Activated naive CD8-positive, alpha-beta T cell treated with anti-CD3 and anti-CD28 coated beads, Interleukin-2, amount 10 ng/mL, durations not matched to agents 7 days and 5 days (primary cell): ENCODE results near the gene TNIP1. TPM values are rescaled to one million over a fixed set of nuclear protein-coding genes. Genes with fewer than 3 reads are reported as not detected.
A peak's percentile ranks its signal among the peaks of the same experiment; 100 is the strongest.

Experiments
- ATAC-seq: fragments of 150-1000 bp; cut with Tn5 transposase; one replicate; pipeline ENCODE4 v1.10.0; 2021; ENCODE audit warnings: low read depth, moderate library complexity
- POLR2A ChIA-PET: fragments of 350-600 bp; sonication (Branson Sonifier 250); formaldehyde crosslinking; loops from one replicate; lab custom pipeline; 2021; ENCODE audit warnings: antibody characterized with exemption; lab: Charles Lee
- DNase-seq: peaks from one replicate; pipeline ENCODE4 v3.0.0; 2021
- H3K27ac Mint-ChIP-seq: one replicate; pipeline ENCODE4 v1.8.0; 2022; ENCODE audit warnings: mild to moderate bottlenecking, mixed read lengths
- H3K27me3 Mint-ChIP-seq: one replicate; pipeline ENCODE4 v1.8.0; 2022; ENCODE audit warnings: mild to moderate bottlenecking, moderate library complexity, mixed read lengths
- H3K36me3 Mint-ChIP-seq: one replicate; pipeline ENCODE4 v1.8.0; 2021; ENCODE audit warnings: mild to moderate bottlenecking, mixed read lengths
- H3K4me1 Mint-ChIP-seq: one replicate; pipeline ENCODE4 v1.8.0; 2021; ENCODE audit warnings: mixed read lengths
- H3K4me3 Mint-ChIP-seq: one replicate; pipeline ENCODE4 v1.8.0; 2022; ENCODE audit warnings: mild to moderate bottlenecking, moderate library complexity, mixed read lengths
- H3K9me3 Mint-ChIP-seq: one replicate; pipeline ENCODE4 v1.8.0; 2021; ENCODE audit warnings: mixed read lengths
- total RNA-seq, 2 experiments: library from RNA; stranded (reverse); gene quantifications; one replicate each; pipeline ENCODE4 v1.2.3, GENCODE V29; 2021

Gene TNIP1
- total RNA-seq, 2 experiments from 2014 or later: 172 to 176 TPM

DNA sequence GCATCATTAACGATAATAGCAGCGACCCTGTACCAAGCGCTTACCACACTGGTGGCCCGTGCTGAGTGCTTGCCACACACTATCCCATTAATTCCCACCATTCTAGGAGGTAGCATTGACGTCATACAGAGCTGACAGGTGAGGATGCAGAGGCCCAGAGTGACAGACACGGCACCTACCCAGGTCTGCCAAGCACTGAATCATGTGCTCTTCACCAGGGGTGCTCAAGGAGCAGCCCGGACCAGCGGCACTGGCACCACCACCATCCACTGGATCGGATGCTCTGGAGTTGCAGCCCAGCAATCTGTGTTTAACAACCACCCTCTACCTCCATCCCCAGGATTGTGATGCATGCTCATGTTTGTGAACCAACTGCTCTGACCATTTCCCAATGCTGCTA lies 3.4 kb downstream of the TNIP1 start:
- POLR2A ChIA-PET: no interaction called here

GRCh38 chr5:151076616-151077015 lies 4.2 kb downstream of the TNIP1 start:
- H3K27me3 Mint-ChIP-seq: no peaks in the 10 kb centered on the region
- POLR2A ChIA-PET: no interaction called here
- H3K36me3 Mint-ChIP-seq: peaks cover 40% of the 10 kb centered on the region
- no peak overlapping the region for H3K4me3 Mint-ChIP-seq
- no peak for ATAC-seq
- no peak for DNase-seq
- no peaks in the 10 kb centered on the region for H3K9me3 Mint-ChIP-seq
- H3K4me1 Mint-ChIP-seq: peaks cover 49% of the 10 kb centered on the region
- H3K27ac Mint-ChIP-seq: peak overlapping the region; percentile 66

More for the DNA sequence above, 3.4 kb downstream of the TNIP1 start:
- Mint-ChIP-seq H3K4me3 (no peak overlapping the region), H3K36me3 (peaks cover 36% of the 10 kb centered on the region), H3K27ac (no peak overlapping the region), H3K27me3 (no peaks in the 10 kb centered on the region), H3K9me3 (no peaks in the 10 kb centered on the region), H3K4me1 (peaks cover 48% of the 10 kb centered on the region)
- no peak for ATAC-seq
- no peak for DNase-seq

DNA sequence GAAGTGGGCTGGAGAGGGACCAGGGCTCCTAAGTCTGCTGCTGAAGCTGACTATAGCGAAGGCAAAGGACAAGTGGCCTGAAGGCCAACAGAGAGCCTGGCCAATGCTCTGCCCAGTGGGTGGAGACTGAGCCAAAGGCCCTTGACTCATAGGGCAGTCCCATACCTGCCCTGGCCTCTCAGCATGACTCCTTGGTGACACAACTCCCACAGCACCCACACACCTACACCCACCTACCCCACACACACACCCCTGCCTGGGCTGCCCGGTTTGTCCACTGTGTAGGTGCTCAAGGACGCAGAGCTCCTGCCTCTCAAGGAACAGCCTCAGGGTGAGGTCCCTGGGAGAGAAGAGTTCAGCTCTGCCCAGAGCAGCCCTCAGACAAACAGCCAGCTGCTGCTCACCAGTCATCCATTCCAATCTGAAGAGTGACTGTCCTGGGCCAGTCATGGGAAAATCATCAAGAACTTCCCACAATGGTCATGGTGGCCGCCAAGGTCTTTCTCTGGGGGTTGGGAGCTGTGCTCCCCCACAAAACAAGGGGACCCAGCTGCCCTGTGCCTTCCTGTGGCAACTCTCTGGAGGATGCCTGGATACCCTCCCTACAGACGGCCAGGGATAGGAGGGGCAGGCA lies 5.0 kb downstream of the TNIP1 start:
- Mint-ChIP-seq H3K4me3 (no peak overlapping the region), H3K9me3 (no peaks in the 10 kb centered on the region), H3K4me1 (peaks cover 55% of the 10 kb centered on the region), H3K36me3 (peaks cover 43% of the 10 kb centered on the region), H3K27me3 (no peaks in the 10 kb centered on the region), H3K27ac (peak overlapping the region; percentile 66)
- ATAC-seq (no peak), DNase-seq (no peak)
- POLR2A ChIA-PET: no interaction called here

DNA sequence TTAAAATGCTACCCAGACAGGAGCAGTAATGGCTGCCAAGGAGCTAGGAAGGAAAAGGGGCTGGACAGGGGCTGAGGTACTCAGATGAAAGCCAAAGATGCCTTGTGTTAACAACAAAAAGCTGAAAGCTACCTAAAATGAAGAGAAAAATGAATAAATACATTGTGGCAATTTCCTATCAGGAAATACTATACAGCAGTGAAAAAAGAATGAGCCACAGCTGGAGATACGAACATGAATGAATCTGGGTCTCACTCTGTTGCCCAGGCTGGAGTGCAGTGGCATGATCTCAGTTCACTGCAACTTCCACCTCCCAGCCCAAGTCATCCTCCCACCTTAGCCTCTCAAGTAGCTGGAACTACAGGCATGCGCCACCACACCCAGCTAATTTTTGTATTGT lies 6.3 kb downstream of the TNIP1 start:
- Mint-ChIP-seq H3K9me3 (no peaks in the 10 kb centered on the region), H3K27ac (no peak overlapping the region), H3K27me3 (no peaks in the 10 kb centered on the region), H3K4me1 (peaks cover 63% of the 10 kb centered on the region), H3K36me3 (peaks cover 43% of the 10 kb centered on the region), H3K4me3 (no peak overlapping the region)
- POLR2A ChIA-PET: interaction anchor here (0.9 kb wide), 1 partner anchor 923 kb away, joined by 5 read pairs; no protein-coding TSS in a partner anchor
- ATAC-seq: no peak
- DNase-seq: no peak

DNA sequence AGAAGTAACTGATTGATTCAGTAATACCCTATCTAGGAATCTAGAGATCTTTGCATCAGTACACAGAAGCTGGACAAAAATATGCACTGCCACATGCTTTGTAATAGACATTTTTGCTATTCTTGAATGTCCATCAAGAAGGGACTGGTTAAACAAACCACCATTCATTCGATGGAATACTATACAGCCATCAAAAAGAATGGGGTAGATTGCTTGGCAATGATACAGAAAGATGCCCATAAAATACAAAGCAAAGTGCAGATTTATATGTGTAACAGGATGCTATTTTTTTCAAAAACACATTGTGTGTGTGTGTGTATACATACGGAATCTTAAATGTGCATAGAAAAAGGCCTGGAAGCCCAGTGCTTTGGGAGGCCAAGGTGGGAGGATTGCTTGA lies 7.6 kb downstream of the TNIP1 start:
- POLR2A ChIA-PET: no interaction called here
- Mint-ChIP-seq H3K4me3 (no peak overlapping the region), H3K27me3 (no peaks in the 10 kb centered on the region), H3K27ac (no peak overlapping the region), H3K36me3 (peaks cover 44% of the 10 kb centered on the region), H3K9me3 (no peaks in the 10 kb centered on the region), H3K4me1 (peaks cover 64% of the 10 kb centered on the region)
- no peak for ATAC-seq
- no peak for DNase-seq

DNA sequence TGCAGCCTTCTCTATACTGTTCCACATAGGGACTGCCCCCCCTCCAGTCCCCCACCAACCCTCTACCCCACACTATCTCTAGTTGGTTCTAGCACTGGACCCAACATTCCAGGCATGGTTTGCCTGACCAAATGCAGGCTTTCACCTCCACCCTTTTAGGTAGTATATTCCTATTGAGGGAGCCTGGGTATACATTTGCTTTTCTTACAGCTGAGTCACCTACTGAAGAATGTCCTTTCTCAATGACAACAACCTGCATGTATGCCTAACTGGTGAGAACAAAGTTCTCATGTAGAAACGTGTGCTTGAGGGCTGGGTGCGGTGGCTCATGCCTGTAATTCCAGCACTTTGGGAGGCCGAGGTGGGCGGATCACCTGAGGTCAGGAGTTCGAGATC lies 8.2 kb downstream of the TNIP1 start:
- DNase-seq (no peak), ATAC-seq (no peak)
- no peaks in the 10 kb centered on the region for H3K27me3 Mint-ChIP-seq
- H3K4me3 Mint-ChIP-seq: no peak overlapping the region
- peak overlapping the region; percentile 53 for H3K27ac Mint-ChIP-seq
- H3K9me3 Mint-ChIP-seq: no peaks in the 10 kb centered on the region
- H3K36me3 Mint-ChIP-seq: peaks cover 45% of the 10 kb centered on the region
- POLR2A ChIA-PET: no interaction called here
- H3K4me1 Mint-ChIP-seq: peaks cover 64% of the 10 kb centered on the region

DNA sequence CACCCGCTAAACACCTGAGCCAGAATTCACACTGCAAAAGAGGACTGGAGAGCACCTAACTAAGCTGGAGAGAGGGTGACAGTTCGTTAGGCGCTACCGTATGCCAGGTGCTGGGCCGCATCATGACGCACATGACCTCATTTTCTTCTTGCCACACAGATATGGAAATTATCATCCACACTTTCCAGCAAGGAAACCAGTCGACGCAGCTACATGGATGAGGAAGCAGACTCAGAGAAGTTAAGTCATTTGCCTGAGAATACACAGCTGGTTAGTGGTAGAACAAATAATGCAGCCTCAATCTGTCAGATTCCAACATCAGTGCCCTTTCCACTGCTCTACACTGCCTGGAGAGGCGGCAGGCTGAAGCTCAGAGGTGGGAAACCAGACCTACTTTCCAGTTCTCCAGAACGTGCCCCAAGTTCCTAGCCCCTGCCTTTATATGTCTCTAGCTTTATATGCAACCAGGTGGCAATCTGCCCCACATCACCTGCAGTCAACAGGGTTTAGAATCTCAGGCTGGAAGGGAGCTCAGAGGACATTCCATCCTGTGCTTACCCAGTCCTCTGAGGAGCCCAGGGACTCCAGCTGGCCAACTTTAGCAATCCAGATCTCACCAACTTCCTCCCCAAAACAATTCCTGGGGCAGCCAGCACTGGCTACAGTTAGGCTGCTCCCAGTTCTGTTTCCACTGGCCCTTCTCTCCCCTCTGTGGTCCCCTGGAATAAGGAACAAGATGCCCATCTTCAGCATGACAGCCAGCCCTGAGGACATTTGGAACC lies 8.8 kb downstream of the TNIP1 start:
- Mint-ChIP-seq H3K27ac (peak overlapping the region; percentile 53), H3K36me3 (peaks cover 50% of the 10 kb centered on the region)

DNA sequence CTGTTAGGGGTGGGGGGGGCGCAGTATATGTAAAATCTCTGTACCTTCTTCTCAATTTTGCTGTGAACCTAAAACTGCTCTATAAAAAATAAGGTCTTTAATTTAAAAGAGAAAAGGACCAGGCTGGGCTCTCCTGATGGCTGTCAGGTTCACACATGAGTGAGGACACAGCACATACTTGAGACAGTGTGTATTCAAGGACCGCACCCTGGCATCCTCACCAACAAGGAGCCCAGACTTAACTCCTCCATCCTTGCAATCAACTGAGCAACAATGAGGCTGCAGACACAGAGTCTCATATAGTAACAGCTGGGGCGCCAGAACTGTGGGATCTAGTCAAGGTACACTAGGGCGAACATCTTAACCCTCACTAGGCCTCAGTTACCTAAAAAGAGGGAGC lies 9.8 kb downstream of the TNIP1 start:
- H3K4me1 Mint-ChIP-seq: peaks cover 55% of the 10 kb centered on the region
- no peak overlapping the region for H3K27ac Mint-ChIP-seq
- H3K4me3 Mint-ChIP-seq: no peak overlapping the region
- no peaks in the 10 kb centered on the region for H3K9me3 Mint-ChIP-seq
- H3K36me3 Mint-ChIP-seq: peaks cover 41% of the 10 kb centered on the region
- POLR2A ChIA-PET: interaction anchor here (0.6 to 1.0 kb wide), 2 partner anchors 18 to 590 kb away, joined by 3 read pairs; no protein-coding TSS in a partner anchor
- no peaks in the 10 kb centered on the region for H3K27me3 Mint-ChIP-seq
- DNase-seq (no peak), ATAC-seq (no peak)

More for the DNA sequence above, 8.8 kb downstream of the TNIP1 start:
- no peak overlapping the region for H3K4me3 Mint-ChIP-seq
- H3K4me1 Mint-ChIP-seq: peaks cover 63% of the 10 kb centered on the region
- POLR2A ChIA-PET: interaction anchor here (1.0 kb wide), 1 partner anchor 17 kb away, joined by 3 read pairs; no protein-coding TSS in a partner anchor
- H3K9me3 Mint-ChIP-seq: no peaks in the 10 kb centered on the region
- DNase-seq (no peak), ATAC-seq (no peak)
- H3K27me3 Mint-ChIP-seq: no peaks in the 10 kb centered on the region

GRCh38 chr5:151070449-151070848 lies 10.4 kb downstream of the TNIP1 start:
- H3K27ac Mint-ChIP-seq: no peak overlapping the region
- H3K4me3 Mint-ChIP-seq: no peak overlapping the region
- no peaks in the 10 kb centered on the region for H3K9me3 Mint-ChIP-seq
- DNase-seq: no peak
- peaks cover 57% of the 10 kb centered on the region for H3K4me1 Mint-ChIP-seq
- POLR2A ChIA-PET: interaction anchor here (1.1 kb wide), 1 partner anchor 9 kb away, joined by 4 read pairs; no protein-coding TSS in a partner anchor
- no peaks in the 10 kb centered on the region for H3K27me3 Mint-ChIP-seq
- ATAC-seq: no peak
- H3K36me3 Mint-ChIP-seq: peaks cover 37% of the 10 kb centered on the region

DNA sequence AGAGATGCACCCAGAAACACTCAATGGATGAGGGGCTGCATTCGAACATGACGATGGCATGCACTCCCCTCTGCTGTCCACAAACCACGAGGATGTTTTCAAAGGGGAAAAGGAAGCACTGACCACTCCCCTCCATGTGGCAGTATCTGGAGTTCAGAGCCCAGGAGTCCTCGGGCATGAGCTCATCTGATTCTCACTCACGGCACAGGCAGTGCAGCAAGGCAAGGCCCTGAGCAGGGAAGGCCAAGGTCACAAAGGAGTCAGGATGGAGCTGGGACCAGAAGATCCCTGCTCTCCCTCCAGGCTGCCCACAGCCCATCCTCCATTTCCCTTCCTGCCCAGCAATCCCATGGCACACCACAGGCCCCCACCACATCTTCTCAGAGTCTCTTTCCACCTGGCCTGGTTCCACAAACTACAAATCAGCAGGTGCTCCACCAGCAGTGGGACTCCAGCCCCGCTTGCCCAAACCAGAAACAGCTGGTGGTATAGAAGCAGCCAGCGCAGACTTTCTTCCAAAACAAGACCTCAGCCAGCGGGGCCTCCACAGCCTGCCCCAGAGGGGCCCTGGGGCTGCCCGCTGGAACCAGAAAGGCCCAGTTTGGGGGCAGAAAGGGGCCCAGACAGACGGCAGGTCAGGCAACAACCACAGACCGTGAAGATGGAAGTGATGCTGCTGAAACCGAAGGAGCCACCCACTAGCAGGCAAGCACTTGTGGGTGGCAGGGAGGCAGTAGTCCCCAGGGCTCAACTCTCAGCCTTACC lies 12.2 kb downstream of the TNIP1 start:
- H3K27ac Mint-ChIP-seq: peak overlapping the region; percentile 61
- ATAC-seq: peak; percentile 66
- peak overlapping the region; percentile 55 for H3K4me3 Mint-ChIP-seq
- POLR2A ChIA-PET: no interaction called here
- H3K4me1 Mint-ChIP-seq: peaks cover 55% of the 10 kb centered on the region
- H3K9me3 Mint-ChIP-seq: no peaks in the 10 kb centered on the region
- no peak for DNase-seq
- peaks cover 27% of the 10 kb centered on the region for H3K36me3 Mint-ChIP-seq
- H3K27me3 Mint-ChIP-seq: no peaks in the 10 kb centered on the region

DNA sequence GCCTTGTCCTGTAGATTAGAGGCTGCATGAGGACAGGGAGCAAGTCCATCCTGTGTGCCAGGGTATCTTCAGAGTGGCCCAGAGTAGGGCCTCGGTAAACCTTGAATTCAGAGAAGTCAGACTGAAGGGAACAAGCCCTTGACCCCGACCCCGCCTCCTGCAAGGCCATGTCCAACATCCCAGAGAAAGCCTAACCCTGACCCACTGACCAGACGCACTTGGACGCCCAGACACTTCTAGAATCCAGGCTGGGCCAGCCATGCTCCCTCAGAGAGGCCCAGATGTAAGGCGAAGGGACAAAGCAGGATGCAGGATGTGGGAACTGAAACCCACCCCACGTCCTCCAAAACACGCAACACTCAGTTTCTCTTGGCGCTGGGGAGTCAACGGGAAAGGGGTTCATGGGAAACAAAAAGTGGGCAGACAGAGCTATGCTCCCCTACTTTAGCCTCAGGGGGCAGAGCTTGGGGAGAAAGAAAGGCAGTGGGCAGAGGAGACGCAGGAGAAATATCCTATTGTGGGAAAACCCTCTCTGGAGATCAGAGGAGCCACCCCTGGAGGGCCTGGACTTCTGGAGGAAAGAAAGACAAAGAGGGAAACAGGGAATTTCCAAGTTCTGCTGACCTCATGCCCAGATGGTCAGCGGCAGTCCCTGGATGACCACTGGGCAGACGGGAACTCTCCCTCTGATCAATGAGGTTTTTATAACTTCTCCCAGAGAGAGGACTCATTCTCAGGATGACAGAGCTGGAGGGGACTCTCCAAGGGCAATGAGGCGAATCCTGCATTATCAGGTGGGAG lies 13.0 kb downstream of the TNIP1 start:
- Mint-ChIP-seq H3K9me3 (no peaks in the 10 kb centered on the region), H3K27me3 (no peaks in the 10 kb centered on the region), H3K27ac (peak overlapping the region; percentile 61), H3K4me1 (peaks cover 57% of the 10 kb centered on the region), H3K4me3 (peak overlapping the region; percentile 55), H3K36me3 (peaks cover 25% of the 10 kb centered on the region)
- no peak for ATAC-seq
- POLR2A ChIA-PET: no interaction called here
- DNase-seq: no peak

DNA sequence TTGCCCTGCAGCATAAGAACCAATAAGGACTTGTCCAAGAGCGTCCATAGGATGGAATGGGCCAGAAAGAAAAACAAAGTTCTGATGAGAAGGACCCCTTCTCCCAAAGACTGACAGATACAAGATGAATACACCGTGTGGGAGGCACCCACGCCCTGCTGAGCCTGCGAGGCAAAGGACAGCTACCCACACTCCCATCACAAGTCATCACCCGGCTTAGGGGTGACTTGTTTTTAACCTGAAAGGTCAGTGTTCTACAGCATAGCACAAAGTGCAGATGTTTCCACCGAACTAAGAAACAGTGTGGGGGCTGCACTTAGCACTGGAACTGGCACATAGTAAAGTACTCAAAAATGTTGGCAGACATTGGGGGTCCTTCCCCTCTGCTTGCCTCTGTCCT lies 13.9 kb downstream of the TNIP1 start:
- H3K27me3 Mint-ChIP-seq: no peaks in the 10 kb centered on the region
- POLR2A ChIA-PET: no interaction called here
- peaks cover 25% of the 10 kb centered on the region for H3K36me3 Mint-ChIP-seq
- ATAC-seq (no peak), DNase-seq (no peak)
- H3K9me3 Mint-ChIP-seq: no peaks in the 10 kb centered on the region
- peak overlapping the region; percentile 22 for H3K27ac Mint-ChIP-seq
- H3K4me1 Mint-ChIP-seq: peaks cover 51% of the 10 kb centered on the region
- H3K4me3 Mint-ChIP-seq: no peak overlapping the region

GRCh38 chr5:151065609-151066008 lies 15.2 kb downstream of the TNIP1 start:
- POLR2A ChIA-PET: no interaction called here
- H3K36me3 Mint-ChIP-seq: peaks cover 31% of the 10 kb centered on the region

More at GRCh38 chr5:151065609-151066008, 15.2 kb downstream of the TNIP1 start:
- Mint-ChIP-seq H3K27me3 (no peaks in the 10 kb centered on the region), H3K9me3 (no peaks in the 10 kb centered on the region), H3K4me1 (peaks cover 45% of the 10 kb centered on the region), H3K27ac (no peak overlapping the region), H3K4me3 (no peak overlapping the region)
- no peak for DNase-seq
- ATAC-seq: no peak
